ENCODE results near the gene KLHL15.
A peak's percentile ranks its signal among the peaks of the same experiment; 100 is the strongest.

Gene KLHL15

GRCh38 chrX:23999671-24000070 is 27.3 kb downstream of the KLHL15 start:
- TF ChIP-seq, protein P1, sequence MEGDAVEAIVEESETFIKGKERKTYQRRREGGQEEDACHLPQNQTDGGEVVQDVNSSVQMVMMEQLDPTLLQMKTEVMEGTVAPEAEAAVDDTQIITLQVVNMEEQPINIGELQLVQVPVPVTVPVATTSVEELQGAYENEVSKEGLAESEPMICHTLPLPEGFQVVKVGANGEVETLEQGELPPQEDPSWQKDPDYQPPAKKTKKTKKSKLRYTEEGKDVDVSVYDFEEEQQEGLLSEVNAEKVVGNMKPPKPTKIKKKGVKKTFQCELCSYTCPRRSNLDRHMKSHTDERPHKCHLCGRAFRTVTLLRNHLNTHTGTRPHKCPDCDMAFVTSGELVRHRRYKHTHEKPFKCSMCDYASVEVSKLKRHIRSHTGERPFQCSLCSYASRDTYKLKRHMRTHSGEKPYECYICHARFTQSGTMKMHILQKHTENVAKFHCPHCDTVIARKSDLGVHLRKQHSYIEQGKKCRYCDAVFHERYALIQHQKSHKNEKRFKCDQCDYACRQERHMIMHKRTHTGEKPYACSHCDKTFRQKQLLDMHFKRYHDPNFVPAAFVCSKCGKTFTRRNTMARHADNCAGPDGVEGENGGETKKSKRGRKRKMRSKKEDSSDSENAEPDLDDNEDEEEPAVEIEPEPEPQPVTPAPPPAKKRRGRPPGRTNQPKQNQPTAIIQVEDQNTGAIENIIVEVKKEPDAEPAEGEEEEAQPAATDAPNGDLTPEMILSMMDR (IDR thresholded peaks at IDR 0.05; ENCODE audit: low read depth, low read length) = no peak
- DNase-seq (ENCODE audit: low read depth in 2 of 2) = no peak

GRCh38 chrX:23993012-23993633 is 33.9 kb downstream of the KLHL15 start:
- DNase-seq (ENCODE audit: low read depth in 2 of 2) = peak; percentile 36 to 38
- TF ChIP-seq, protein P1 (IDR thresholded peaks at IDR 0.05; ENCODE audit: low read depth, low read length) = no peak
- no peak overlapping the region for H3K4me3 ChIP-seq (replicated peaks in 1 of 2; ENCODE audit: low read depth in 2 of 2, low read length in 2 of 2)

More at GRCh38 chrX:23999671-24000070, 27.3 kb downstream of the KLHL15 start:
- no peak overlapping the region for H3K4me3 ChIP-seq (replicated peaks in 1 of 2; ENCODE audit: low read depth in 2 of 2, low read length in 2 of 2)

GRCh38 chrX:23992431-23992830 is 34.6 kb downstream of the KLHL15 start:
- peak in 1 of 2 donors; percentile 10 for DNase-seq (ENCODE audit: low read depth in 2 of 2)
- TF ChIP-seq, protein P1 (IDR thresholded peaks at IDR 0.05; ENCODE audit: low read depth, low read length) = no peak
- H3K4me3 ChIP-seq (replicated peaks in 1 of 2; ENCODE audit: low read depth in 2 of 2, low read length in 2 of 2) = no peak overlapping the region

GRCh38 chrX:23990455-23990854 is 36.5 kb downstream of the KLHL15 start:
- TF ChIP-seq, protein P1 (IDR thresholded peaks at IDR 0.05; ENCODE audit: low read depth, low read length) = no peak
- DNase-seq (ENCODE audit: low read depth in 2 of 2) = no peak

DNA sequence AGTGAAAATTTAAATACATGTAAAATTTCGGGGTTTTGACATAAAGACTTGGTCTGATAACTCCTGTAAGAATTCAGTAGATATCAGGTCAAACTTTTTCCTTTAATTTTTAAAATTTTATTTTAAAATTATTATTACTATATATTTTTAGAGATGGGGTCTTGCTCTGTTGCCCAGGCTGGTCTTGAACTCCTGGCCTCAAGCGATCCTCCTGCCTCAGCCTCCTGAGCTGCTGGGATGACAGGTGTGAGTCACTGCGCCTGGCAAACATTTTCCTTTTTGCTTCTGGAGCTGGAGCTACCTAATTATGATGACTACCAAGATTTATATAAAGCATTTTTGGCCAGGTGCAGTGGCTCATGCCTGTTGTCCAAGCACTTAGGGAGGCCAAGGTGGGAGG is 37.3 kb downstream of the KLHL15 start:
- no peak for DNase-seq (ENCODE audit: low read depth in 2 of 2)

More at GRCh38 chrX:23990455-23990854, 36.5 kb downstream of the KLHL15 start:
- no peak overlapping the region for H3K4me3 ChIP-seq (replicated peaks in 1 of 2; ENCODE audit: low read depth in 2 of 2, low read length in 2 of 2)

DNA sequence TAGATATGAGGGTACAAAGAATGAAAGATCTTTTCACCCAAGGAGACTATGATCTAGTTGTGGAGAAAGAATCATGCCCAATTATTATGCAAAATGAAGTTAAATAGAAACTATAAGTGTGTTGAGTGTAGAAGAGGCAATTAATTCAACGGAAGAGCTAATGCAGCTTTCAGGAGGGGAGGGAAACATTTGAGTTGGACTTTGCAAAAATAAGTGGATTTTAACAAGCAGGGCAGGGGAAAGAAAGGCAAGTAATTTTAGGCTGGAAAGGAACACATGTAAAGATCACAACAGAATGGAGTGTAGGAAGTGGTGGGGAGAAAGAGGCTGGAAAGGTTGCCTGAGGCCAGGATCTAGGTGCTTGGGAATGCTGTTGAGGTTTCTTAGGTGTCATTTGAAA is 44.1 kb downstream of the KLHL15 start:
- H3K4me3 ChIP-seq (replicated peaks in 1 of 2; ENCODE audit: low read depth in 2 of 2, low read length in 2 of 2) = no peak overlapping the region
- TF ChIP-seq, protein P1 (IDR thresholded peaks at IDR 0.05; ENCODE audit: low read depth, low read length) = no peak
- no peak for DNase-seq (ENCODE audit: low read depth in 2 of 2)

More for the DNA sequence above, 37.3 kb downstream of the KLHL15 start:
- H3K4me3 ChIP-seq (replicated peaks in 1 of 2; ENCODE audit: low read depth in 2 of 2, low read length in 2 of 2) = no peak overlapping the region
- TF ChIP-seq, protein P1 (IDR thresholded peaks at IDR 0.05; ENCODE audit: low read depth, low read length) = no peak

- DNase-seq (ENCODE audit: low read depth in 2 of 2) = no peak
Observed at GRCh38 chrX:23981711-23982110, 45.3 kb downstream of the KLHL15 start.

More at GRCh38 chrX:23981711-23982110, 45.3 kb downstream of the KLHL15 start:
- TF ChIP-seq, protein P1 (IDR thresholded peaks at IDR 0.05; ENCODE audit: low read depth, low read length) = no peak
- H3K4me3 ChIP-seq (replicated peaks in 1 of 2; ENCODE audit: low read depth in 2 of 2, low read length in 2 of 2) = no peak overlapping the region
